ENCODE measurements around the gene KCNK3.

- TF ChIP-seq, protein P1, sequence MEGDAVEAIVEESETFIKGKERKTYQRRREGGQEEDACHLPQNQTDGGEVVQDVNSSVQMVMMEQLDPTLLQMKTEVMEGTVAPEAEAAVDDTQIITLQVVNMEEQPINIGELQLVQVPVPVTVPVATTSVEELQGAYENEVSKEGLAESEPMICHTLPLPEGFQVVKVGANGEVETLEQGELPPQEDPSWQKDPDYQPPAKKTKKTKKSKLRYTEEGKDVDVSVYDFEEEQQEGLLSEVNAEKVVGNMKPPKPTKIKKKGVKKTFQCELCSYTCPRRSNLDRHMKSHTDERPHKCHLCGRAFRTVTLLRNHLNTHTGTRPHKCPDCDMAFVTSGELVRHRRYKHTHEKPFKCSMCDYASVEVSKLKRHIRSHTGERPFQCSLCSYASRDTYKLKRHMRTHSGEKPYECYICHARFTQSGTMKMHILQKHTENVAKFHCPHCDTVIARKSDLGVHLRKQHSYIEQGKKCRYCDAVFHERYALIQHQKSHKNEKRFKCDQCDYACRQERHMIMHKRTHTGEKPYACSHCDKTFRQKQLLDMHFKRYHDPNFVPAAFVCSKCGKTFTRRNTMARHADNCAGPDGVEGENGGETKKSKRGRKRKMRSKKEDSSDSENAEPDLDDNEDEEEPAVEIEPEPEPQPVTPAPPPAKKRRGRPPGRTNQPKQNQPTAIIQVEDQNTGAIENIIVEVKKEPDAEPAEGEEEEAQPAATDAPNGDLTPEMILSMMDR (IDR thresholded peaks at IDR 0.05), result no peak
- no peak for TF ChIP-seq EZH2 (IDR thresholded peaks at IDR 0.05; ENCODE audit: borderline replicate concordance, insufficient read depth, low read depth, low read length, poor library complexity, severe bottlenecking)
Observed at GRCh38 chr2:26653207-26654060, 39.1 kb upstream of the KCNK3 start.

Measured in B cell (primary cell).